ENCODE data around the gene EQTN. TPM values are rescaled to one million over a fixed set of nuclear protein-coding genes. Genes with fewer than 3 reads are reported as not detected.

Gene EQTN
- polyA plus RNA-seq, 1 experiment: not detected

DNA sequence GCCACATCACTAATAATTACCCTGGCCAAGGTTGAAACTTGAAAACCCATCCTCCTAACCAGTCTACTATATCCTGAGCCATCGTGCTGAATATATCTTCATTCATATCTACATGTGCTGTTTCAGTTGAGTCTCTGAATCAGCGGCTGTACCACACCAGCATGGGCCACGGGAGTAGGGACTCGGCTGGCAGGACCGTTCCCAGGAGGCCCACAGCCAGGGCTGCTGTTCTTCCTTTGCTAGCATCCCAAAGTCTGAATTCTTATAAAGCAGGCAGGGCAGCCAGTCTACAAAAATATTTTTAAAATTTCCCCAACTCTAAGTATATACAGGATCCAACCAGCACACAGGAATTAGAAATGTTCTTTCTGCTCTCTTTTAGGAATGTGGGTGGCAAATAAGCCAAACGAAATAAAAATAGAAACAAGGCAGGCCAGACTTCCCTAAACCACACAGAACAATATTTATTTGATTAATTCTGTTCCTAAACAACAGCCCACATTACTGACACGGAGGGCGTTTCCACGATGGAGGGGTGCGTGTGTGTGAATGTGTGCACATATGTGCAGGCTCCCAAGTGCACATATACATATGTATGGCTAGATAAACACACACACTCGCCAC, 42.8 kb upstream of the EQTN start:
- CTCF ChIA-PET: no interaction called here
- Histone ChIP-seq H3K9me3 (ENCODE audit: control insufficient read depth, insufficient read depth, low read length) (no peaks in the 10 kb centered on the region), H3K4me3 (ENCODE audit: low read depth, low read length) (no peak overlapping the region), H3K27ac (ENCODE audit: low read depth, low read length) (no peak overlapping the region), H3K27me3 (ENCODE audit: control insufficient read depth, insufficient read depth, low read length) (peaks cover 4% of the 10 kb centered on the region)
- no peak for DNase-seq (ENCODE audit: low read depth, low spot score)
- TF ChIP-seq, protein P1, sequence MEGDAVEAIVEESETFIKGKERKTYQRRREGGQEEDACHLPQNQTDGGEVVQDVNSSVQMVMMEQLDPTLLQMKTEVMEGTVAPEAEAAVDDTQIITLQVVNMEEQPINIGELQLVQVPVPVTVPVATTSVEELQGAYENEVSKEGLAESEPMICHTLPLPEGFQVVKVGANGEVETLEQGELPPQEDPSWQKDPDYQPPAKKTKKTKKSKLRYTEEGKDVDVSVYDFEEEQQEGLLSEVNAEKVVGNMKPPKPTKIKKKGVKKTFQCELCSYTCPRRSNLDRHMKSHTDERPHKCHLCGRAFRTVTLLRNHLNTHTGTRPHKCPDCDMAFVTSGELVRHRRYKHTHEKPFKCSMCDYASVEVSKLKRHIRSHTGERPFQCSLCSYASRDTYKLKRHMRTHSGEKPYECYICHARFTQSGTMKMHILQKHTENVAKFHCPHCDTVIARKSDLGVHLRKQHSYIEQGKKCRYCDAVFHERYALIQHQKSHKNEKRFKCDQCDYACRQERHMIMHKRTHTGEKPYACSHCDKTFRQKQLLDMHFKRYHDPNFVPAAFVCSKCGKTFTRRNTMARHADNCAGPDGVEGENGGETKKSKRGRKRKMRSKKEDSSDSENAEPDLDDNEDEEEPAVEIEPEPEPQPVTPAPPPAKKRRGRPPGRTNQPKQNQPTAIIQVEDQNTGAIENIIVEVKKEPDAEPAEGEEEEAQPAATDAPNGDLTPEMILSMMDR (IDR thresholded peaks at IDR 0.05; ENCODE audit: low read depth, low read length): no peak
- POLR2A ChIA-PET: no interaction called here

DNA sequence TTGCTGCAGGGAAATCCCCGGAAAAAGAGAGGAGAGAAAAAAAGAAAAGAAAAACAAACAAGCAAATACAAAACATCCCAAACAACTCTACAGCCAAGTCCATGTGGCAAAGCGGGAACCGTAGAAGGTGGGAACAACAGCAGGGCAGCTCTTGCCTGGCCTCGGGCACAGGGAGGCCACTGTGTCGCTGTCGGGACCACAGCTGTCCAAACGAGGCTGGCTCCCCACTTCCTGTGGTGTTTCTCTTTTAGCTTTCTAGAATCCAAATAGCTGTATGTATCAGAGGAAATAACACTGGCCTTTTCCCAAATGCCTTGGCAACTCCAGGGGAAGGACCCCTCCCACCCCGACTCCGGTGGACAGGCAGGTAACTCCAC, 41.6 kb upstream of the EQTN start:
- Histone ChIP-seq H3K27me3 (ENCODE audit: control insufficient read depth, insufficient read depth, low read length) (peaks cover 4% of the 10 kb centered on the region), H3K27ac (ENCODE audit: low read depth, low read length) (no peak overlapping the region), H3K9me3 (ENCODE audit: control insufficient read depth, insufficient read depth, low read length) (no peaks in the 10 kb centered on the region), H3K4me3 (ENCODE audit: low read depth, low read length) (no peak overlapping the region)
- no peak for DNase-seq (ENCODE audit: low read depth, low spot score)
- ChIA-PET CTCF (no interaction called here), POLR2A (no interaction called here)
- TF ChIP-seq, protein P1 (IDR thresholded peaks at IDR 0.05; ENCODE audit: low read depth, low read length): no peak

DNA sequence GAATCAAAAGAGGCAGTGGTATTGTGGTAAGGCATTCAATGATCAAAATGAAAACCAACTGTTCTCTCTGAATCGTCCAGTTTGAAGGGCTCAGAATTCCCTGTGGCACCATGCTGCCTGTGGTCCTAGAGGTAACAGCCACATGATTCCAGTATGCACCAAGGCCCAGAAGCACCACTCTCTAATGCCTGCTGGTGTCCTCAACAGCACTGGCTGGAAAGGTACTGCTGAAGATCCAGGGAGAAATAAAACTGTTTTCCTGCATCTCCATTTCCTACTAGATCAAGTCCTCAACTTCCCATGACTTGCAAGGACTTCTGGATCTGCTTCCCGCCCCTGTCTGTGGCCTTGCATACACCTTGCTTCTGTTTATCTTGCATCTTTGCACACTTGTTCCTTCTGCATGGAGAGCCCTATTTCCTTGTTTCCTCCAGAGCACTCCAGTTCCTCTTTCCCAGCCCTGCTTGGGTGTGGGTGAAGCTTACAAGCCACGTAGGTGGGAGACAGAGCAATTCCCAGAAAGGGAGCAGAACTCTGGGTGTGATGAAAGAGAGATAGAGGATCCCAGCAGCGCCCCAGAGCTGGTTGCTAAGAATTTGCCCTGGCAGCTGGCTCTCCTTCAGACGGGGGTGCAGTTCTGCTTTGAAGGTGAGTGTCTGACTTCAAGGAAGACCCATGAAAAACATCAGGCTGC, 41.0 kb upstream of the EQTN start:
- no peaks in the 10 kb centered on the region for H3K9me3 ChIP-seq (ENCODE audit: control insufficient read depth, insufficient read depth, low read length)
- peaks cover 4% of the 10 kb centered on the region for H3K27me3 ChIP-seq (ENCODE audit: control insufficient read depth, insufficient read depth, low read length)
- ChIA-PET POLR2A (no interaction called here), CTCF (interaction anchor here (0.6 to 1.5 kb wide), 2 partner anchors 192 to 210 kb away, joined by 3 to 9 read pairs; no protein-coding TSS in a partner anchor)
- TF ChIP-seq, protein P1 (IDR thresholded peaks at IDR 0.05; ENCODE audit: low read depth, low read length): no peak
- no peak for DNase-seq (ENCODE audit: low read depth, low spot score)
- no peak overlapping the region for H3K27ac ChIP-seq (ENCODE audit: low read depth, low read length)
- no peak overlapping the region for H3K4me3 ChIP-seq (ENCODE audit: low read depth, low read length)

DNA sequence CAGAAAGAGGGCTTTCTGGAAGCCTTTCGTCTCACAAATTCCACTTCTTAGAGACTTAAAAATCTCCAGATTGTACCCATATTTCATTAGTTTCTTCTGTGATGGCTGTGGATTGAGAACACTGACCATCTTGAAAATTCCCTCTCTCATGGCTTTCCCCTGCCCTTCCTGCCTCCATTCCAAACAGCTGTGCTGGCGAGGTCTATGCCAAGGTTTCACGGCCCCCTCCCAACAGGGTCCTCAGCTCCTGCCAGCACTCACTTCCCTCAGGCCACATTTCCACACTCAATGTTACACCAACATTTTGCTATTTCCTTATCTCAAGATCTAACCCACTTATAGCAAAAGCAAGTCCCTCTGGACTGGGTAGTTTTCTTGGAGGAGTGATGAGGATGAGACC, 40.3 kb upstream of the EQTN start:
- peaks cover 4% of the 10 kb centered on the region for H3K27me3 ChIP-seq (ENCODE audit: control insufficient read depth, insufficient read depth, low read length)
- ChIA-PET CTCF (interaction anchor here (0.6 to 1.5 kb wide), 2 partner anchors 193 to 210 kb away, joined by 3 to 9 read pairs; no protein-coding TSS in a partner anchor), POLR2A (no interaction called here)
- H3K4me3 ChIP-seq (ENCODE audit: low read depth, low read length): no peak overlapping the region
- DNase-seq (ENCODE audit: low read depth, low spot score): no peak
- TF ChIP-seq, protein P1 (IDR thresholded peaks at IDR 0.05; ENCODE audit: low read depth, low read length): no peak
- no peak overlapping the region for H3K27ac ChIP-seq (ENCODE audit: low read depth, low read length)
- no peaks in the 10 kb centered on the region for H3K9me3 ChIP-seq (ENCODE audit: control insufficient read depth, insufficient read depth, low read length)

DNA sequence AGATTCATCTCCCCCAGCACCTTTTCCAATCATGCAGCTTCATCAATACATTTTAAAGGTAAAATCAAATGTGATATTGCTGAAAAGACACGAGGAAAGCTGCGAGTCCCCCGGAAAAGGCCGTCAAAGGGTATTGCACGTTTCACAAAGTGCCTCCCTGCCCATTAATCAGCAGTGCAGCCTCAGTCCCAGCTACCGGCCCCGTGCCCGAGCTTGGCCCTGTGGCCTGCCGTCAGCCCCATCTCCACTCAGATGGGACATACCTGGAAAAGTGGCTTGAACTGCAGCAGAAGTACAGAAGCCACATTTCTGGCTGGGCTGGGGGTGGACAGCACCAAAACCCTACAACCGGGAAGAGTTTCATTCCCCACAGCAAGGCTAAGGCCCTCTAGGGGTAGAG, 39.9 kb upstream of the EQTN start:
- Histone ChIP-seq H3K4me3 (ENCODE audit: low read depth, low read length) (no peak overlapping the region), H3K27ac (ENCODE audit: low read depth, low read length) (no peak overlapping the region), H3K27me3 (ENCODE audit: control insufficient read depth, insufficient read depth, low read length) (peaks cover 4% of the 10 kb centered on the region), H3K9me3 (ENCODE audit: control insufficient read depth, insufficient read depth, low read length) (no peaks in the 10 kb centered on the region)
- TF ChIP-seq, protein P1 (IDR thresholded peaks at IDR 0.05; ENCODE audit: low read depth, low read length): no peak
- POLR2A ChIA-PET: no interaction called here
- CTCF ChIA-PET: interaction anchor here (1.1 to 1.5 kb wide), 2 partner anchors 211 to 212 kb away, joined by 5 to 9 read pairs; no protein-coding TSS in a partner anchor
- DNase-seq (ENCODE audit: low read depth, low spot score): no peak
